HG03432 (cell line): Measurements from ENCODE around the gene NDUFA6.
"Not testable (repeated sequence)": the region's sequence is repeated elsewhere in the genome, so short reads cannot be mapped to it uniquely, and the experiment has no call there.

ENCODE experiments used
- ATAC-seq: cut with Tn5 transposase; IDR thresholded peaks from one replicate; pipeline ENCODE4 v1.9.1; 2021; ENCODE audit warnings: mild to moderate bottlenecking, moderate library complexity; ENCODE audit not compliant: unreplicated experiment

NDUFA6 gene

DNA sequence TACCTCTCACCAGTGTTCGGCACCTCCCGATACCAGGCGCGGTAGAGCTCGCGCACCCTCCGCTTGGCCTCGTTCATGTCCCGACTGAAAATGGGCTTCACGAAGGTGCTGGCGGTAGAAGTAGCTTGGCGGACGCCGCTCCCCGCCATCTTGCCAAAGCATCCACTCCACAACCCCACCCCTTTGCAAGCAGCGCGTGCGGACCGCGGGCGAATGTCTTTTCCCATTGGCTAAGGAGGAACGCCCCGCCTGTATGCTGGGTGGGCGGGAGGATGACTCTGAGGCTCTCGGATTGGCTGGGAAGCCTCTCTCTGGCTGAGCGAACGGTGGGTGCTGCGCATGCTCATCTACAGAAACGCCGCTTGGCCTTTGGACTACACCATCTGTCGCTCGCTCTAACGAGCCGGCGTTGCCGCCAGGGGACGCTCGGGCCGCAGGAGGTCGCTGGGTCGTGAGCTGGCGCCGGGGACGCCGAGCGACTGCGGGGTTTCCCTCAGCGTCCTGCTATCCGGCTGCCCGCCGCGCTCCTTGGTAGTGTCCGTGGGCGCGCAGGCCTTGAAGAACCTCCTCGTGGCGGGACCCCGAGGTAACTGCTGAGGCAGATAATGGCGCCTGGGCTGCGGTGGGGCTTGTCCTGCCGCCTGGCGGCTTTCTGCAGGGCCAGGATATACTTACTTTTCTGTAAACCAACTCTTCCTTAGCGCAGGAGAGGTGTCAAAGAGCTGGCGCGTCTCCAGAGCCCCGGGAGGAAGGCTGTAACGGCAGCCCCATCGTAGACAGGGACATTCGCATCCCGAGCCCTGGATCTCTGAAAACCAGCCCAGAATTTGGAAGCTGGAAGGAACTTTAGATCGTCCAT lies at the start of gene NDUFA6:
TSS of gene NDUFA6 (minus strand) at position 177 of the 859 bp plus-strand sequence. CDS start at position 149, 28 bp downstream.
- peak; percentile 91 for ATAC-seq

DNA sequence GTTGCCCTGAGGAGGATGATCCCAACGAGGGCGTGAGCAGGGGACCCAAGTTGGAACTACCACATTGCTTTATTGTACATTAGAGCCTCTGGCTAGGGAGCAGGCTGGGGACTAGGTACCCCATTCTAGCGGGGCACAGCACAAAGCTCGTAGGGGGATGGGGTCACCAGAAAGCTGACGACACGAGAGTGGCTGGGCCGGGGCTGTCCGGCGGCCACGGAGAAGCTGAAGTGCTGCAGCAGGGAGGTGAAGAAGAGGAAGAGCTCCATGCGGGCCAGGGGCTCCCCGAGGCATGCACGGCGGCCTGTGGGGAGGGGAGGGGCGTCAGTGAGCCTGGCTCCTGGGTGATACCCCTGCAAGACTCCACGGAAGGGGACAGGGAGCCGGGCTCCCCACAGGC lies 49.6 kb upstream of the NDUFA6 start:
- ATAC-seq: not testable (repeated sequence)

DNA sequence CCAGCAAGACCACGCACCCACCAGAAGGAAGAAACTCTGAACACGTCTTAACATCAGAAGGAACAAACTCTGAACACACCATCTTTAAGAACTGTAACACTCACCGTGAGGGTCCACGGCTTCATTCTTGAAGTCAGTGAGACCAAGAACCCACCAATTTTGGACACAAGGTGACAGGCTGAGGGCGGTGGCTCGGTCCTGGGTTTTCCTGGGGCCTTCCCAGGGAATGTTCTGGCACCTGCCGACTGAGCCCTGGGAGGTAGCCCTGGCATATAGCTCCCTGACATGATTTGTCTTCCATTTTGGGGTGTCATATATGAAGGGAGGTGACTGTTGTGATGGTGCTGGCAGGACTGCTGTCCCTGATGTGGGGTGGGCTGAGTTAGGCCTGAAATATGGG lies 48.9 kb upstream of the NDUFA6 start:
- ATAC-seq: not testable (repeated sequence)

DNA sequence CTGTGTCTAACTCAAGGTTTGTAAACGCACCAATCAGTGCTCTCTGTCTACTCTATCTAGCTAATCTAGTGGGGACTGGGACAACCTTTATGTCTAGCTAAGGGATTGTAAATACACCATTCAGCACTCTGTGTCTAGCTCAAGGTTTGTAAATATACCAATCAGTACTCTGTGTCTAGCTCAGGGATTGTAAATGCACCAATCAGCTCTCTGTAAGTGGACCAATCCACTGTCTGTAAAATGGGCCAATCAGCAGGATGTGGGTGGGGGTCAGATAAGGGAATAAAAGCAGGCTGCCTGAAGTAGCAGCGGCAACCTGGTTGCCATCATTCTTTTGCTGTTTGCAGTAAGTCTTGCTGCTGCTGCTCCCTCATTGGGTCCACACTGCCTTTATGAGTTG lies 48.4 kb upstream of the NDUFA6 start:
- ATAC-seq: no peak

DNA sequence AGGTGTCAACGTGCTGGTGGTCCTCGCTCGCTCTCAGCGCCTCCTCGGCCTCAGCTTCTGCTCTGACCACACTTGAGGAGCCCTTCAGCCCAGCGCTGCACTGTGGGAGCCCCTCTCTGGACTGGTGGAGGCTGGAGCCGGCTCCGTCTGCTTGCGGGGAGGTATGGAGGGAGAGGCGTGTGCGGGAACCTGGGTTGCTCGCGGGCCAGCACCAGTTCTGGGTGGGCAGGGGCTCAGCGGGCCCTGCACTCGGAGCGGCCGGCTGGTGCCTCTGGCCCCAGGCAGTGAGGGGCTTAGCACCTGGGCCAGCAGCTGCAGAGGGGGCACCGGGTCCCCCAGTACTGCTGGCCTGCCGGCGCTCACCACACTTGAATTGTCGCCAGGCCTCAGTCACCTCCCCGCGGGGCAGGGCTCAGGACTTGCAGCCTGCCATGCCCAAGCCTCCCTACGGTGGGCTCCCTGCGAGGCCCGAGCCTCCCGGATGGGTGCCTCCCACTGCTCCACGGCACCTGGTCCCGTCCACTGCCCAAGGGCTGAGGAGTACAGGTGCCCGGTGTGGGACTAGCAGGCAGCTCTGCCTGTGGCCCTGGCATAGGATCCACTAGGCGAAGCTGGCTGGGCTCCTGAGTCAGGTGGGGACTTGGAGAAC lies 47.7 kb upstream of the NDUFA6 start:
- ATAC-seq: no peak

DNA sequence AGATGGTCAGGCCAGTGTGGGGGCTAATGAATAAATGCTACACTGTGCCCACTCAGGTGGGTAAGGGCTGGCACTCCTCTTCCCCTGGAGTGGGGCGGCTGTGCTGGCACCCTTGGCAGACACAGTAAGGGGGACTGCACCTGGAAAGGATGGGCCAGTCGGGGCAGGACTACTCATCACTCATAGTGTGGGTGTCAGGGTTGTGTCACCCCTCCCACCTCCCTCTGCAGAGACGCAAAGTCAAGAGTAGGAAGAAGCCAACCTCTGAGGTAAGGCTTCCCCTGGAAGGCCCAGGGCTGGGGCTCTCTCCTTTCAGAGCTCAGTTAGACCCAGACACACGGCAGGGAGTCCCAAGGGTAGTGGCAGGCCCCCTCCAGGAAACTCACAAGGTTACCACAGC lies 45.1 kb upstream of the NDUFA6 start:
- not testable (repeated sequence) for ATAC-seq

DNA sequence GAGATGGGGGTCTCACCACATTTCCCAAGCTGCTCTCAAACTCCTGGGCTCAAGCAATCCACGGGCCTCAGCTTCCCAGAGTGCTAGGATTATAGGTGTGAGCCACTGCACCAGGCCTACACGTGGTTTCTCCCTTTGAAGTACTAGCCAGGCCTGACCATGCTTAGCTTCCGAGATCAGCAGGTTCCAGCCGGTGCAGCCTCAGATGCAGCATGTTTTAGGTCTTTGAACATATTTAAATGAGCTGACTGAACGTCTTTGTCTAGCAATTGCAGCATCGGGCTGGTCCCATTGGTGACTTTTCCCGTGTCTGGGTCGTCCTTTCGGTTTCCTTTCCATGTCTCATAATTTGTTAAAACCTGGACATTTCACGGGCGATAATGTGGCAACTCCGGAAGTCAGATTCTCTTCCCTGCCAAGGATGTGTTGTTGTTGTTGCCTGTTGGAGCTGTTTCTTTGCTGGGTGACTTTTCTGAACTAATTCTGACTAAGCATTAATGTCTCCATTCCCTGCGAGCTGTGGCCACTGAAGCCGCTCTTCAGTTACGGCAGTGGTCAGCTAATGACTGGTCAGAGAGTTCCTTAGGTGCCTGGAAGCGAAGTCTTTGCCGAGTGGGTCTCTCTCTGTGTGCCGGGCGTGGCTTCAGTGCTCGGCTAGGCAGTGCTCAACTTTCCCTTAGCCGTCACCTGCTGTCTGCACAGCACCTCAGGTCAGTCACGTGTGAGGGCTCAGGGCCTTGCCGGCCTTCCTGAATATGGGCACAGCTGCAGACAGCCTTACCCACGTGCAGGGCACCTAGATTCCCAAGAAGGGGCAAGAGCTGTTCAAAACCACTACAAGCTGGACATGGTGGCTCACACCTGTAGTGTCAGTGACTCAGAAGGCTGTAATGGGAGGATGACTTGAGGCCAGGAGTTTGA lies 43.8 kb upstream of the NDUFA6 start:
- ATAC-seq: no peak

DNA sequence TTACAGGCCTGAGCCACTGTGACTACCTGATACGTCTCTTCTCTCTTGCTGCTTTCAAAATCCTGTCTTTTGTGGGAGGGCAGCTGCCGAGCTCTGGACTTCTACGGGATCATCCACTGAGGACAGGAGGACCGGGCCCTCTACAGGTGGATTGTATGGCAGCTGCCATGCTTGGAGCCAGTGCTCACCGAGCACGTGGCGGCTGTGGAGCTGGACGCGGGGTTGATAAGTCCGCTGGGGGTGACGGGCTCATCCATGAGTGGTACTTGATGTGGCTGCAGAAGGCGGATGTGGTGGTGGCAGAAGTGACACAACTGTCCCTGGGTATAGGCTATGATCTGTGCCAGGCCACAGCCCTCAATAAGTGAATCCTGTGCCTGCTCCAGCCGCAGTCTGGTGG lies 41.9 kb upstream of the NDUFA6 start:
- no peak for ATAC-seq

DNA sequence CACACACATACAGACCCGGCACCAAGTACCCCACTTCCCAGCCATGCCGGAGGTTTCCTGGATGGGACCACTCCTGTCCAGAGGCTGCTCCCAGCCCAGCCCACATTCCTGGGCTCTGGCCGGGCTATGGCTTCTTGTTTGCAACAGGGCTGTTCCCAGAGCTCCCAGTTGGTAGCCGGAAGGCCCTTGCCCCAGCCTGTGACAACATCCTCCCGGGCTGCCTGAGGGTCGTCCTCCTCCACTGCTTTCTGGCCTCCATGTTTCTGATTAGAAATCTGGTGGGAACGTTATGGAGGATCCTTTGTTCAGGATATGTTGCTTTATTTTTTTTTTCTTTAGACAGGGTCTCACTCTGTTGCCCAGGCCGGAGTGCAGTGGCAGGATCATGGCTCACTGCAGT lies 41.0 kb upstream of the NDUFA6 start:
- ATAC-seq: no peak

DNA sequence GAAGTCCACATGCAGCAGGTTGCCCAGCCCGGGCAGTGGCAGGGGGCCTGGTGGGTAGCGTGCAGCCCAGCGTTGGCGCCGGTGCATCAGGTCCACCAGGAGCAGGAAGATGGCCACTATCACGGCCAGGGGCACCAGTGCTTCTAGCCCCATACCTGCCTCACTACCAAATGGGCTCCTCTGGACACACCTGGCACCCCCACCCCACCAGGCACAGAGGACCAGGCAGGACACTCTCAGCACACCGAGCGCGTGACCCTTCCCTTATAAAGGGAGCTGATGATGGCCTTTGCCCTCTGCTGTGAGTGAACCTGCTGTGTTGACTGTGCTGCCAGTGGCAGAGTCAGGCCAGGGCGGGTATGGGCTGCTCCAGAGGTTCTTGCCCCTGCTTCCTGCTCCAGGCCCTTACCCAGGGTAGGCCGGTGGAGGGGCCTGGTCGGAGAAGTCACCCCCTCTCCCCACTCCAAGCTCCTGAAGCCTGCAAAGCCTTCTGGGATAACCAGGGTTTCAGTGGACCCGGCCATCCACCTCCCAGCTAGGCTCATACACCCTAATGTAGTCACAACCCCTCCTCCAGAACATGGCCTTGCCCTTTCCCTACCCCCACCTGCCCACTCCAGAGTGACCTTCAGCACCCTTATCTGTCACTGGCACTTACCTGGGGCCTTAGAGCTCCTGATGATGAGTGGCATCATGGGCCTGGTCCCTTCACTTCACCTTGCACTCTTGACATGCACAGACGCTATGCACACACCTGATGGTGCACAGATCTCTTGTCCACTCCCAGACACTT lies 40.3 kb upstream of the NDUFA6 start, which contains the start of gene CYP2D6:
TSS of gene CYP2D6 (minus strand) at position 172 of the 793 bp plus-strand sequence. CDS start at position 153, 19 bp downstream.
- ATAC-seq: not testable (repeated sequence)

DNA sequence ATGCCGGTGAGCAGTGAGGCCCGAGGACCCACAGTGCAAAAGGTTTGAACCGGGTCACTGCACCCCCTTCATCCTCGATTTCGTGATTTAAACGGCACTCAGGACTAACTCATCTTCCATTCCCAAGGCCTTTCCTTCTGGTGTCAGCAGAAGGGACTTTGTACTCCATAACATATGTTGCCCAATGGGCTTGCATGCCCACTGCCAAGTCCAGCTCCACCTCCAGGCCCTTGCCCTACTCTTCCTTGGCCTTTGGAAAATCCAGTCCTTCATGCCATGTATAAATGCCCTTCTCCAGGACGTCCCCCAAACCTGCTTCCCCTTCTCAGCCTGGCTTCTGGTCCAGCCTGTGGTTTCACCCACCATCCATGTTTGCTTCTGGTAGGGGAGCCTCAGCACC lies 39.6 kb upstream of the NDUFA6 start:
- not testable (repeated sequence) for ATAC-seq

DNA sequence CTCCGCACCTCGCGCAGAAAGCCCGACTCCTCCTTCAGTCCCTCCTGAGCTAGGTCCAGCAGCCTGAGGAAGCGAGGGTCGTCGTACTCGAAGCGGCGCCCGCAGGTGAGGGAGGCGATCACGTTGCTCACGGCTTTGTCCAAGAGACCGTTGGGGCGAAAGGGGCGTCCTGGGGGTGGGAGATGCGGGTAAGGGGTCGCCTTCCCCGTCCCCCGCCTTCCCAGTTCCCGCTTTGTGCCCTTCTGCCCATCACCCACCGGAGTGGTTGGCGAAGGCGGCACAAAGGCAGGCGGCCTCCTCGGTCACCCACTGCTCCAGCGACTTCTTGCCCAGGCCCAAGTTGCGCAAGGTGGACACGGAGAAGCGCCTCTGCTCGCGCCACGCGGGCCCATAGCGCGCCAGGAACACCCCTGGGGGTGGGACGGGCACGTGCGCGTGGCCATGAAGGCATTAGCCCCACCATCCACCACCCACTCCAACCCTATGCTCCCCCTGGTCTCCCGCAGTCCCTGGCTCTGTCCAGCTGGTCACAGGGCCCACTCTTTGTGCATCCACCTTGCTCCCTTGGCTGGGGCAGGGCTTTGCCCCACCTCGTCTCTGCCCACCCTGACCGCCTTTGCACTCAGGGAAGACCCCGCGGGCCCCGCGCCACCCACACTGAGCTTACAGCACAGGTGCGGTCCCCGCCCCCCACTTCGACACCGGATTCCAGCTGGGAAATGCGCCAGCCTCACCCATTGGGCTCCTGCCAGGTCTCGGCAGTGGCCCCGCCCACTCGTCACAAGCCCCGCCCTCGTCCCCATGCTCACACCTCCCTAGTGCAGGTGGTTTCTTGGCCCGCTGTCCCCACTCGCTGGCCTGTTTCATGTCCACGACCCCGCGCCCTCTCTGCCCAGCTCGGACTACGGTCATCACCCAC lies 38.5 kb upstream of the NDUFA6 start:
- not testable (repeated sequence) for ATAC-seq

DNA sequence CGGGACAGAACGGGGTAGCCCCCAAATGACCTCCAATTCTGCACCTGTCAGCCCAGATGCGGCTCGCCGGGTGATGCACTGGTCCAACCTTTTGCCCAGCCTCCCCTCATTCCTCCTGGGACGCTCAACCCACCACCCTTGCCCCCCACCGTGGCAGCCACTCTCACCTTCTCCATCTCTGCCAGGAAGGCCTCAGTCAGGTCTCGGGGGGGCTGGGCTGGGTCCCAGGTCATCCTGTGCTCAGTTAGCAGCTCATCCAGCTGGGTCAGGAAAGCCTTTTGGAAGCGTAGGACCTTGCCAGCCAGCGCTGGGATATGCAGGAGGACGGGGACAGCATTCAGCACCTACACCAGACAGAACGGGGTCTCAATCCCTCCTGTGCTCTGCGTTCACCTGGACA lies 37.4 kb upstream of the NDUFA6 start:
- not testable (repeated sequence) for ATAC-seq

DNA sequence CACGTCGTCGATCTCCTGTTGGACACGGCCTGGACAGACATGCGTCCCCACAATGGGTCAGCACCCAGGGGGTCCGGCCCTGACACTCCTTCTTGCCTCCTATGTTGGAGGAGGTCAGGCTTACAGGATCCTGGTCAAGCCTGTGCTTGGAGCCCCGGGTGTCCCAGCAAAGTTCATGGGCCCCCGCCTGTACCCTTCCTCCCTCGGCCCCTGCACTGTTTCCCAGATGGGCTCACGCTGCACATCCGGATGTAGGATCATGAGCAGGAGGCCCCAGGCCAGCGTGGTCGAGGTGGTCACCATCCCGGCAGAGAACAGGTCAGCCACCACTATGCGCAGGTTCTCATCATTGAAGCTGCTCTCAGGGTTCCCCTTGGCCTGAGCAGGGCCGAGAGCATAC lies 37.0 kb upstream of the NDUFA6 start:
- ATAC-seq: no peak

DNA sequence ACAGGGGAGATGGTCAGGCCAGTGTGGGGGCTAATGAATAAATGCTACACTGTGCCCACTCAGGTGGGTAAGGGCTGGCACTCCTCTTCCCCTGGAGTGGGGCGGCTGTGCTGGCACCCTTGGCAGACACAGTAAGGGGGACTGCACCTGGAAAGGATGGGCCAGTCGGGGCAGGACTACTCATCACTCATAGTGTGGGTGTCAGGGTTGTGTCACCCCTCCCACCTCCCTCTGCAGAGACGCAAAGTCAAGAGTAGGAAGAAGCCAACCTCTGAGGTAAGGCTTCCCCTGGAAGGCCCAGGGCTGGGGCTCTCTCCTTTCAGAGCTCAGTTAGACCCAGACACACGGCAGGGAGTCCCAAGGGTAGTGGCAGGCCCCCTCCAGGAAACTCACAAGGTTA lies 33.0 kb upstream of the NDUFA6 start:
- ATAC-seq: not testable (repeated sequence)

DNA sequence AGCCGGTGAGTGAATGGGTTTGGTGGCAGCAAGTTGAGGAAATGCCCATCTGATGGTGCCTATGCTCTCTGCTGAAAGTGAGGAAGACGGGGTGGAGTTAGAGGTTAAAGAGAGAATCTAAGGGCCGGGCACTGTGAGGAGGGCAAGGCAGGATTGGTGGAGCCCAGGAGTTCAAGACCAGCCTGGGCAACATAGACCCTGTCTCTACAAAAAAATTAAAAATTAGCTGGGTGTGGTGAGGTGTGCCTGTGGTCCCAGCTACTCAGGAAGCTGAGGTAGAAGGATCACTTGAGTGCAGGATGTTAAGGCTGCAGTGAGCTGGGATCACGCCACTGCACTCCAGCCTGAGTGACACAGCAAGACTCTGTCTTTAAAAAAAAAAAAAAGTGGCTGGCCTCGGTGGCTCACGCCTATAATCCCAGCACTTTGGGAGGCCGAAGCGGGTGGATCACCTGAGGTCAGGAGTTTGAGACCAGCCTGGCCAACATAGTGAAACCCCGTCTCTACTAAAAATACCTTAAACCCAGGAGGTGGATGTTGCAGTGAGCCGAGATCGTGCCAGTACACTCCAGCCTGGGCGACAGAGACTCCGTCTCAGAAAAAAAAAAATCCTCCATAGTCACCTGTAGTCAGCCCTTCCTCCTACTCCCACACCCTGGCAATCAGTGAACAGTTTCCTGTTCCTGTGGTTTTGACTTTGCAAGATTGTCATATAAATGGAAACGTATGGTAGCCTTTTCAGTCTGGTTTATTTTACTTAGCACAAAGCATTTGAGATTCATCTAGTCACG lies 29.9 kb upstream of the NDUFA6 start:
- ATAC-seq: not testable (repeated sequence)

DNA sequence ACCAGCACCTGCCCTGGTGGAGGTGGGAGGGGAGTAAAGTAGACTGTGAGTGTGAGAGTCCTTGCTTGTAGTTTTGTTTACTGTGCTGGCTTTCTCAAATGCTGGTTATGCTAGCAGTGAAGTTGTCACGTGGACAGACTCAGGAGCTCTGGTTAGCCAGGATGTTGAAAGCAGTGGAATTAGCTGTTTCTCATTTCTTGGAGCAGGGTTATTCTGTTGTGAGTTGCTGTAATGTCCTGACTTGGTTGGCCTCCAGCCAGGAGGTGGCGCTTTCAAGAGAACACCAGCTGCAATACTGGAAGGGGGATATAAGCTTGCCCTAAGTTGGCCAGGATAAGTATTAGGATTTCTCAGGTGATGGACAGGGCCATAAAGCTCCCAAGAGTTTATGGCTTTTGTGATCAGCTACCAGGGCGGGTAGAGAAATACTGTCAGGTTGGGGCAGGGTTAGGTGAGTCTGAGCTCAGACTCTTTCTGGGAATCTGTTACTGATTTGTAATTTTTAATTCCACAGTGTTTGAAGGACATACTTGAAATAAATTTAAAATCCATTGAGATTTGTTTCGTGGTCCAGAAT lies 26.4 kb upstream of the NDUFA6 start:
- ATAC-seq: no peak

DNA sequence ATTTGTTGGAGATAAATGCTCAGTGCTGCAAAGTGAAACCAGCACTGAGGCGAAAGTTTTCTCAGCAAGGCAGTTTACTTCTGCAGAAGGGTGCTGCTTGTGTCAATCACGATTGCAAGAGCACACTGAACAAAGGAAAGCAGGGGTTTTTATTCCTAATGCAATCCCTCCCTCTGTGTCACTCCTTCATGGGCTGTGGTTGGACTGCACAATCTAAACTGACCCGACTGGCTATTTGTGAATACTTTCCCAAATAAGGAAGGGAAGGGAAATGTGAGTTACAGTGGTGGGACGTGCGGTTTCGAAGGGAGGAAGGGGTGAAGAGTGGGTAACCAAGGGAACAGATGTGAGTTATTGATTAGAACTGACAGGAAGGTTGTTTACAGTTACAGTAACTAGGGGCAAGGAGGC lies 24.9 kb upstream of the NDUFA6 start:
- ATAC-seq: not testable (repeated sequence)
